CD4-positive, alpha-beta T cell treated with Interleukin-21 for 1 hour (primary cell): ENCODE results near the gene VANGL2.
A peak's percentile ranks its signal among the peaks of the same experiment; 100 is the strongest.

Experiments used
- DNase-seq: peaks from one replicate; pipeline ENCODE4 v3.0.0-alpha.2; 2020

Gene VANGL2

DNA sequence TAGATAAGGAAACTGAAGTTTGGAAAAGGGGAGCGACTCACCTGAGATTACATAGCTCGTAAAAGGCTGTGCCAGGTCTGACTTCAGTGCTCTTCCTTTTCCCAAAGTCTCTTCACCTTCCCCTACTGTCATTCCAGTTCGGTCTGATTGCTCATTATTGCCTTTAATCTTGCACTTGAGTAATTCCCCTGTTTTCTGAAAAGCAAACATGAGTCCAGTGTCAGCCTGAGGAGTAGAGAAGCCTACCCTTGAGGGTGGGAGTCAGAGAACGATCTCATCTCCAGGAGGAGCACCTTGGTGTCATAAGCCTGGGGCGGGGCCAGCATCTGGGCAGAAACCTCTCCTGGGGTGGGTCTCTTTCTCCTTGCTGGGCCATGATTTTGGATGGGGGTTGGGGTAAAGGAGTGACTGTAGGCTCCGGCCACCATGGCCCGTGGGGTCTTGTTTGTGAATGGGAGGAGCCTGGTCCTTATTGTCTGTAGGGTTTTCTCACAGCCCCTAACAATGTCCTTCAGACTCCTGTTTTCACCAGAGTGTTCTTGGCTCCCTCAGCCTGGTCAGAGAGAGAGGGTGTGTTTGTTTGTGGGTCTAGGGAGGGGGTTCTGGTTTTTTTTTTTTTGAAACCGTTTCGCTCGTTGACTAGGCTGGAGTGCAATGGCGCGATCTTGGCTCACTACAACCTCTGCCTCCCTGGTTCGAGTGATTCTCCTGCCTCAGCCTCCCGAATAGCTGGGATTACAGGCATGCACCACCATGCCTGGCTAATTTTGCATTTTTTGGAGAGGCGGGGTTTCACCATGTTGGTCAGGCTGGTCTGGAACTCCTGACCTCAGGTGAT lies 6.0 kb downstream of the VANGL2 start:
- DNase-seq = no peak

DNA sequence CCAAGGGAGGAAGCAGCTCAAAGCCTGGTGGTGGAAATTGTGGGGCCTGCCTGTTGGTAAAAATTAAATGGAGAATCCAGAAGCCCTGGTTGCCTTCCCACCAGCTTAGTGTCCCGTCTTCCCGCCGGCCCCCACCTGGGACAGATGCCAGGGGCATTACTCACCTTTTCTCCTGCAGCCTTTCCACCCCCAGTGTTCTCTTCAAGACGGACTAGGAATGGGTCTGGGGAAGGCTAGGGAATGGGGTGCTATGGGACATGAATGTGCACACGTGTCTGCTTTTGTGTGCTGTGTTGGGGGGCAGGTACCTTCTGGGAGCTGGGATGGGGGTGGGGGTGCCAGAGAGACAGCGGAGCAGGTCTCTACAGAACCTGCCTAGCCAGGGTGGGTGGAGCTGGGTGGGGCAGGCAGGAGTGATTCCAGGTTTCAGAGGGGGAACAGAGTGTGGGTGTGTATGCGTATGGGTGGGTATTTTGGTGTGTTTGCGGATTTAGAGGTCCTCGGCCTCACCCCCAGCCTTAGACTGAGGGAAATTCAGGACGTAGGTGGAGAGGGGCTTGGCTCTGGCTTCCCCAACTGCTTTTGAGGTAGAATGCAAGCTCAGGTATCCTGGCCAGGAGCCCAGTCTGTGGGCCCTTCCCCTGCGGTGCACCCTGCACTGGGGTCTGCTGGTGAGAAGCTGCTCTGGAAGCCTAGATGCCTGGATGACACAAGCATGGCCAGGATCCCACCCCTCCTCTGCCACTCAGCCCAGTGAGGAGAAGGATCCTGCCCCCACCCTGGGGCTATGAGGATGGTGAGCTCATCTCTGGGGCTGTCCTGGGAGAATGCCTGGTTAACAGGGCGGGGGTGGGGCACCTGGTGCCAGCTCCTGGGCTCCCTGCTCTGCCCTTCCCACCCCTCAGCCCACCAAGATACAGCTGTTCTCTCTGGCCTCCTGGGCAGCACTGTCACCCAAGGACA lies 7.8 kb downstream of the VANGL2 start:
- no peak for DNase-seq

DNA sequence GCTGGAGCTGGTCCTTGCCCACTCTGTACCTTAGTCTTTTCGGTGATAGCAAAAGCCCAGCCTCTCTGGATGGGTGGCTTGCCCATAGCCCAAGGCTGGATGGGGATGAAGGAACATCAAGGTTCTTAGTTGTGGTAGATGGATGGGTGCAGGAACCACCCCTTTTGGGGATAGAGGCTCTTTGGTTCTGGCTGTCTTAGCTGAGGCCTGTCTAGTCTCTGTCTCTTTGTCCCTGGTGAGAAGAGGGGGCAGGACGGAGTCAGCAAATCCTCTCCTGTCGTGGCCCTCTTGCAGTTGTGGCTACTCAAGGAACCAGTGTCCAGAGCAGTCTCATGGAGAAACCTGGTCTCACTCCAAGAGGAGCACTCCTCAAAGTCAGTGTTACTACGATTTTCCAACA lies 8.5 kb downstream of the VANGL2 start:
- DNase-seq = no peak

DNA sequence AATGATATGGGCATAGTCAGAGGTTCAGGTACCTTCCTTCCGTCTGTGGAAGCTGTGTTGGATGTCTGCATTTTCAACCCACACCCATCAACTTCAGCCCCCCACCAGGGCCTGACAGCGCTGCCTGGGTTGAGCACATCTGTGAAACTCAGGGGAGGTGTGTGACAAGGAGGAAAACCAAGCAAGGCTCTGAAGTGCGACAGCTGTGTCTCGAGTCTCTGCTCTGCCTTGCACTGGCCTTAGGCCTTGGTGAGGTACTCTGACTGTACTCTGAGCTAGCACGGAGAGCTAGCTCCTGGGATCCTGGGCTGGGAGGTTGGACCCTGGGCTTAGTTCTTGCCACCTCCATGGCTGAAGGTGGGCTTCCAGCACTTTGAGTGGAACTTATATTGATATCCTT lies 9.1 kb downstream of the VANGL2 start:
- no peak for DNase-seq

DNA sequence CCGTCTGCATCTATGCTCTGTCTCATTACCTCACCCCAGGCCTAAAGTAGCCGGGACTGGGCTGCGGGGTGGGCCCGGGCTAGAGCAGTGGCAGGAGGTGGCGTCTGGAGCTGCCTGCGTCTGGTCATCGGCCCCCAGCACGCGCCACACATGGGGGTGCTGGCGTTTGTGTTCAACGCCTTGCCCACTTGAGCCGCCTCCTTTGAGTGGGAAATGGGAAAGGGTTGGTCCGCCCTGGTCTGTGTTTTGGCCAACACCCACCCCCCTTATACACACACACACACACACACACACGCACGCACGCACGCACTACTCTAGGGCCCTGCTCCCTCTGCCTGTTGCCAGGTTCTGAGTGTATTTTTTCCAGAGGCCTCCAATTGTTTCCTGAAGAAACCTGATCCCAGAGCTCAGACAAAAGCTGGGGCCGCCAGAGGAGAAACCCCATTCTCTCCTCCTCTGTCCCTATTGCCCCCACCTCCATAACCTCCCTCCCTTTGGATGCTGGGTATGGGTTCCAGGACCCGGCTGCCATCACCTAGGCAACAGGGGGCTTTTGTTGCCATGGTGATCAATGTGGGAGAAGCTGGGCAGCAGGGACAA lies 10.1 kb downstream of the VANGL2 start:
- no peak for DNase-seq

DNA sequence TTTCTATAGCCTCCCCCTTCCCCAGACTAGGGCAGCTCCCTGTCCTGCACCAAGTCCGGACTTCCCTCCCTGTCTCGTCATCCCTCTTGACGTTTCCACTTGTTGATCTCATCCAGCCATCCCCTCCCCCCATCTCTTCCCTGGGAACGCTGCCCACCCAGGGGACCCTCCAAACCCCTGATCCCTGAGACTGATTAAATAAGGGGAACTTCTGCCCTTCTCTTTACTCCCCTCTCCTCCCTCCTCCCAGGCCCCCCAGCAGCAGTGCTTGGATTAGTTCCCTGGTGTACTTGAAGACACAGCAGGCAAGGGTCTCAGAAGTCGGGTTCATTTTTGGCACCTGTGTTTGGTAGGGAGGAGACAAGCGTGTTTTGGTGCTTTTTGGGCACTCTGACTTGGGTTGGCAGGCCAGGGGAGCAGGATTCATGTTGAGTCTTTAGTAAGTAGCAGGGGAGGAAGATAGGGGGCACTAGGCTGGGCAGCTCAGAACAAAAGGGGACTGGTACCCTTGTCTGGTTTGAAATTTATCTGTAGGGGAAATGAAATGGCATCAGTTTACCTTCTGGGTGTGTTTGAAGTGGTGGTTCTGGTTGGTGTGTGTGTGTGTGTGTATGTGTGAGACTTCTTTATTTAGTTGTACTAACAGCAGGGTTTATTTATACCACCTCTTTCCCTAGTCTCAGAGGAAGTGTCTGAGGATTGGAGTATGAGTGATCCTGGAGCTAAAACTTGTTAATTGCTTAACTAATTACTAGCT lies 11.1 kb downstream of the VANGL2 start:
- DNase-seq = no peak

DNA sequence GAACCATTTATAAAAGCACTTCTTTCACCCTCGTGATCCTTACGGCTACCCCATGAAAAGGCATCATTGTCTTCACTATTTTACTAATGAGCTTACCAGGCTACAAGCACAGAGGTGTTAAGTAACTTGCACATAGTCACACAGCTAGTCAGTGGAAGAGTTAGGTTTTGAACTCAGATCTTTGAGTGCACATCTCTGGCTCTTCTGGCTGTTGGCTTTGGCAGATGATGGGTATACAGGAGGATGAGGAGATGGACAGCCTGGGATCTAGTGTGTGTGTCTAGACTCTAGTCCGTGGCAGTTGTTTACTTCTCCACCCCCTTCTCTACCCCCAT lies 11.6 kb downstream of the VANGL2 start:
- no peak for DNase-seq

DNA sequence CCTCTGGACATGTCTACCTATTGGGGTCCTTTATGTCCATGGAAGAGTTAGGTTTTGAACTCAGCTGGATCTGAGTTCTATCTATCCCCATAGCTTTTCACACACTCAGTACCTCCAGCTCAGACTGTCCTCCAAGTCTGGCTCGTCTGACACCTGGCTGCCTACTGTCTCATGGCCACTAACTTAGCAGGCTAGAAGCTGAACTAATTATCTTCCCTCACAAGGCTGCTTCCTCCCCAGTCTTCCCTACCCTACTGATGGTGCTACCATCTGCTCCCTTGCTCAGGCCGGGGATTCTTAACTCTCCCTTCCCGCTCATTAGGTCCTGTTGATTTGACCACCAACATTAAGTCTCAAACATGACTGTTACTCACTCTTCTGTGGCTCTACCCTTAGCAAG lies 13.4 kb downstream of the VANGL2 start:
- DNase-seq = no peak

DNA sequence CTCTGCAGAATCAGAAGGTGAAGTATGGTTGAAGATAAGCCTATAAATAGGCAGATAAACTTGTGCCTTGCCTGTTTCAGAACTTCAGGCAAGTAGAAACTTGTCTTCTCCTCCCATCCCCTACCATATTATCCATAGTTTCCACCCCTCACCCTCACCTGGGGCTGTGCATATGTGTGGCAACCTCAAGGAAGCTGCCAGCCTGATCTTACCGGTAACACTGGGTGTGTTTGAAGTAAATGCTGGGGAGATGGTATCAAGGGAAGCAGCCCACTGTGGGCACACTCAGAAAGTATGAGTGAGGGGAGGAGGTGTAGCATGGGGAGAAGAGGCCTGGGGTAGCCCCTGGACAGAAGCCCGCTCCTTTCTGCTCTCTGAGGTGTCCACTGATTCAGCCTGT lies 14.5 kb downstream of the VANGL2 start:
- DNase-seq = no peak

DNA sequence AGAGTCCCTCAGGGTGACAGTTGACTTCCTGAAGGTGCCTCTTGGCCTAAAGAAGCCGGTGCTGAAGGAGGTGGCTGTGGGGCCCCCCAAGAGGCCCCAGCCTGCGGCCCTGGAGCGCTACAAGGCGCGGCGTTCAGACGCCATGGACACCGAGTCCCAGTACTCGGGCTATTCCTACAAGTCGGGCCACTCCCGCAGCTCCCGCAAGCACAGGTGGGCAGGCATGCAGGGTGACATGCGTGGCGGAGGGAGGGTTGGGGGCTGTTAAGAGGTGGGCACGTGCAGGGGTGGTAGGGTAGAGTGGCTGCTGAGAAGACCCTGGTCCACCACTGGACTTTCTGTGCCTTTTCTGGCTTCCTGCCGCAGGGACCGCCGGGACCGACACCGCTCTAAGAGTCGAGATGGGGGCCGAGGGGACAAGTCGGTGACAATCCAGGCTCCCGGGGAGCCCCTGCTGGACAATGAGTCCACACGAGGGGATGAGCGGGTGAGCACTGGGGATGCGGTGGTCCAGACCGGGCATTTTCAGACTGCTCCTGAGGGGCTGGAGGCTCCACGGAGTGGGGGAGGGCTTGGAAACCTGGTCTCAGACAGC lies 15.4 kb downstream of the VANGL2 start:
- DNase-seq = no peak

DNA sequence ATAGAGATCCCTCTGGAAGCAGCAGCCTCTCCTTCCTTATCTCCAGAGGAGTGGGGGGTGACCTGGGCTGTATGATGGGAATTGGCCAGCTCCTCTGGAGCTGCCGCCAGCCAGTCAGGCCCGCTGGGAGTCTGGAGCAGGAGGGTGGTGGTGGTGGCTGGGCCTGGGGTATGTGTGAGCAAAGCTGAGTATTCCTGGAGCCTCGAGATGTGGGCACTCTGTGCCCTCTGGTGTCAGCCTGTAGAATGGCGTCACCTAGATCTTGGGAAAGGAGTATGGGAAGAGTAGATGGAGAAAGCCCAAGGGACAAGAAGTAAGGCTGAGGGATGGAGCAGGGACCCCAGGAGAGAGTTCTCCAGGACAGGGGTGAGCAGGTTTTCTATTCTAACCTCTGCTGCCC lies 16.0 kb downstream of the VANGL2 start:
- no peak for DNase-seq

DNA sequence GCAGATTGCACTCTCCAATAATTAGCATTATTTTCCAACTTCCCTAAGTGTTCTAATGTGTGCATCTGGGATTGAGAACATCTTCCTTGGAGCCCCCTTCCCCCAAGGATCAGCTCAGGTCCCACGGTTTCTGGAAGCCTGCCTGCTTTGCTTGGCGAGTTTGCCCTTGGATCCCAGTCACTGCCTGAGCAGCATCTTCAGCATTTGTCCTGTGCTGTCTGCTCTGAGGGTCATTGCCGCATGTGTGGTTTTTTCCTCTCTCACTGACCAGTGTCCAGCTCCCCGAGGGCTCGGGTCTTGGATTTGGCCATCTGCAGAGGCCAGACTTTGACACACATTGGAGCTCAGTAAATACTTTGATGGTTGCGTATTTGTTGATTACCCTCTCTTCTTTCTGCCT lies 18.1 kb downstream of the VANGL2 start:
- DNase-seq = no peak

DNA sequence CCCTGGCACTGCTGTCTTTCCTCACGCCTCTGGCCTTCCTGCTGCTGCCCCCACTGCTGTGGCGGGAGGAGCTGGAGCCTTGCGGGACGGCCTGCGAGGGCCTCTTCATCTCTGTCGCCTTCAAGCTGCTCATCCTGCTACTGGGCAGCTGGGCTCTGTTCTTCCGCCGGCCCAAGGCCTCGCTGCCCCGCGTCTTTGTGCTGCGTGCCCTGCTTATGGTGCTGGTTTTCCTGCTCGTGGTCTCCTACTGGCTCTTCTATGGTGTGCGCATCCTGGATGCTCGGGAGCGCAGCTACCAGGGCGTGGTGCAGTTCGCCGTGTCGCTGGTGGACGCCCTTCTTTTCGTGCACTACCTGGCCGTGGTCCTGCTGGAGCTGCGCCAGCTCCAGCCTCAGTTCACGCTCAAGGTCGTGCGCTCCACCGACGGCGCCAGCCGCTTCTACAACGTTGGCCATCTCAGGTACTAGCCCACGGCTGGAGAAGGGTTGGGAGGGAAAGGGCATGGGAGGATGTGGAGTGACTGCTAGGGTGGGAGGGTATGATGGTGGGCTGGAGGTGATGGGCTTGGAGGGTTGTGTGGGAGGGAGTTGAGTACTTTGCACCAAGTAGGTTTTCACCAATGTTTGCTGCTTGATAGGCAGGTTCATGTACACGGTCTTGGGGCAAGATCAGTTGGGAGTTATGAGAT lies 18.9 kb downstream of the VANGL2 start:
- no peak for DNase-seq

DNA sequence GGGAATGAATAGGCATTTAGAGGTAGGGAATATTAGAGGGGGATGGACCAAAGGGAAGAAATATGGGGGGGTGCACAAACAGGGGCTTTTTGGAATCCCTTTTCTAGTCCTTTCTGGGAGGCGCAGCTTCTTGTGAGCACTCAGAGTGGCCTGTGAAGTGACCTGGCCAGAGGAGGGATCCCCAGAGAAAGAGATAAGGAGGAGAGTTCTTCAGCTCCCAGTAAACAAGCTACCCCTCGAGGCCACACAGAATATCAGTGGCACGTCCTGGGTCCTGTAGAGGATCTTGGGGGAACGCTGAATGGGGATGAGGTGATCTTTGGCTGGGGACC lies 19.4 kb downstream of the VANGL2 start:
- no peak for DNase-seq

DNA sequence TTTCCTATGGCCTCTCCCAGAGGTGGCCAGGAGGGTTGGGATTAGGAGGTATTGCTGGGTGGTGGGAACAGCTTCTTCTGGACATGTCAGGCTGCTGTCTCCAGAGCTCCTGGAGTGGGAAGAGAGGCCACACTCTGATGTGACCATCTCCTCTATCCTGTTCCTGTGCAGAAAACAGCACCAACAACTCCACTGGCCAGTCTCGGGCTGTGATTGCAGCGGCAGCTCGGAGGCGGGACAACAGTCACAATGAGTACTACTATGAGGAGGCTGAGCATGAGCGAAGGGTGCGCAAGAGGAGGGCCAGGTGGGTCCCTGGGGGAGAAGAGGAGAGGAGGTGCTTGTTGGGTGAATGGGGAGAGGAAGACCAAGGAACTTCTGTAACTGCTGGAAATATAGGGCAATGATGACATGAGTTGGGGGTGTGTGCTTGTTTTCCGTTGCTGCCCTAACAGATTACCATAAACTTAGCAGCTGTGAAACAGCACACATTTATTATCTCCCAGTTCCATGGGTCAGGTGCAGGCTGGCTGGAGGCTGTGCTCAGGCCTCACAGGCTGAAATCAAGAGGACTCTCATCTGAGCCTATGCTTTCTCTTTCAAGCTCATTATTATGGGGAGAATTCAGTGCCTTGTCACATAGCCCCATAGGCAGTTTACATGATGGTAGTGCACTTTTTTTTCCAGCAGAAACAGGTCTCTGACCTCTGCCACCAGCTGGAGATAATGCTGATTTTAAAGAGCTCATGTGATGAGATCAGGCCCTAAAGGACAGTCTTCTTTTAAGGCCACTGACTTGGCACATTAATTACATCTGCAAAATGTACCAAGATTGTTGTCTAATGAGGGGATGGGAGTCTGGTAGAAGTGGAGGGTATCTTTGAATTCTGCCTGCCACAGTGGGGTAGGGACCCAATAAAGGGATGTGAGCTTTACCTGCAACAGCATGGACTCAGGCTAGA lies 20.8 kb downstream of the VANGL2 start:
- no peak for DNase-seq

DNA sequence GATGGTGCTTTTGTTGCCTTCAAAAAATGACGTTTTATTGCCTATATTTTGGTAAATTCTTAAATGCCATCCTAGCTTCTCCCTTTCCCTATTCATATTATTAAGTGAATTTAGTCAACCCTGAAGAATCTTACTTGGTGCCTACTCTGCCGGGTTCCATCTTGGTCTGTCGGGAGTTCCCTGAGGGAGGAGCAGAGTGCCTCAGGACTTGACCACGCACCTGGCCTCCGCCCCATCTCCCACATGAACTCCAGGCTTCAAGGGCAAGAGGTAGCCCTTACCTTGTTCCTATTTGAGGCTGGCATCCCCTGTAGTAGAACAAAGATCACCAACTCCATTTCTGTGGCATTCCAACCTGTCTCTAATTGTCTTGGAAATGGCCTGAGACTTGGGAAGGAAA lies 21.5 kb downstream of the VANGL2 start:
- DNase-seq = no peak

DNA sequence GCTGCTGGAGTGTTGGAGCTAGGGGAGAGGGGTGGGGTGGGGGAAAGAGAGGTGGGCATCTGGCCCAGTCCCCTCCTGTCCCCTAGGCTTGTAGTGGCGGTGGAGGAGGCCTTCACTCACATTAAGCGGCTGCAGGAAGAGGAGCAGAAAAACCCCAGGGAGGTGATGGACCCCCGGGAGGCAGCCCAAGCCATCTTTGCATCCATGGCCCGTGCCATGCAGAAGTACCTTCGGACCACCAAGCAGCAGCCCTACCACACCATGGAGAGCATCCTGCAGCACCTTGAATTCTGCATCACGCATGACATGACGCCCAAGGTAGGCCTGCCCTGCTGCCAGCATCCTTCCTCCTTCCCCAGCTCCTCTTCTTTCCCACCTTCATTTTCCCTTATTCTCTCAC lies 23.6 kb downstream of the VANGL2 start:
- no peak for DNase-seq

DNA sequence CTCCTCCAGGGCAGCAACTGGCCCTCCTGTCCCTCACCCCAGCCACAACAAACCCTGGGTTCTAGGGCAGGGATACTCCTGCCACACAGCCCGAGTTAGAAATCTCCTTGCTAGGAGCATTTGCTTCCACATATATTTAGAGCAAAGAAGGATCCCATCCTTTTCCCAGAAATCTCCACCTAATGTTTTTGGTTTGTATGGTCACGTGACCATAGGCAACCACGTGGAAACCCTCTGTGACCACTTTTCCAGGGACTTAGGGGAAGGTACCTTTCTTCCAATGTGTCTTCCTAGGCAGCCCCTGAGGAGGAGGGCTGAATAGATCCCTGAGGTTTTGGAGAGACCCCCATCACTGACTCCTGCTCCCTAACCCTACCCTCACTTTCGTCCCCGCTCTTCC lies 25.5 kb downstream of the VANGL2 start:
- DNase-seq = no peak

DNA sequence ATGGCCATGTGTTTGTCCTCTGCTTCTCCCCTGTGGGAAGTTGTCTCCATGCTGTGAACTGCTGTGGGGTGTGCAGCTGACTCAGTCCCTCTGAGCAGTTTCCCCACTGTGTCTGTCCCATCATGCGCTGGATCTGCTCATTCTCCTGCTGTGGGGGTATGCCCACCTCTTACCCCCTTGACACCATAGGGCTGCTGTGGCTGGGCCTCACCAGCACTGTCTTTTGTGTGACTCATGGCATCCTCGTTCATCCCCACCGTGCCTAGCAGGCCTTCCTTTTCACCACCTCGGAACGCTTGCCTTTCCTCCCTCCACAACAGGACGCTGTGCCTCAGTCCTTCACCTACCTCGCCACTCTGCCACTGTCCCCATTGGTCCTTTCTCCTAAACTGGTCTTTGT lies 27.3 kb downstream of the VANGL2 start:
- no peak for DNase-seq

DNA sequence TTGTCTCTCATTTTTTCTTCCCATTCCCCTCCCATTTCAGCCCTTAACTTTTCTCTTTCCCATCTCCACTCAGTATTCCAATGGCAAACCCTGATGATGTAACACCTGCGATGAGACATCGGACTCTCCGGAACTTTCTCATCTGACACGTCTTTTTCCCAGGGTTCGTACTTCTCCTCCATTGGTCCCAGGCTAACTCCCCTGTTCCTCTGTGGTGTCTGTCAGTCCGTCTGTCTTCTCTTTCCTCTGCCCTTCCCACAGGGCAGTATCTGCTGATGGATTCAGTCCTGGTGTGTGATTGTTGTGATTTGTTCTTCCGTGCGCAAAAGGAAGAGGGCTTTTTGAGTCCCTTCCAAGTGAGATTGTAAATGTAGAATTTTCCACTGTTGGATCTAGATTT lies 27.7 kb downstream of the VANGL2 start:
- DNase-seq = no peak

DNA sequence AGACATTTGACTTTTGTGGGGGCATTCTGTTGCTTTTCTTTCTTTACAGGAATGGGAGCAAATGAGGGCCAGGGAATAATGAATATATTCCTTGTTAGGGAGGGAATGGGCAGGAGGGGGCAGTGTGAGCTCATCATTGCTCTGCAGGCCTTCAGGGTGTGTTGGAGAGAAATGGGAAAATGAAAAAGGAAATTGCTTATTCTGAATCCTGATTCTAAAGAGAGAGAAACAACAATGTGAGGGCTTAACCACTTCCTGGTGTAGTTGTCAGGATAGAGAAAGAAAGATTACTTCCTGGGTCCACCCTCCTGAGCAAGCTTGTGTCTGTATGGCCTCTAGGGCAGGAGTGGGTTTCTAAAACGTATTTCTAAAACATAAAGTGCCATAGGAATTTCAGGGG lies 28.3 kb downstream of the VANGL2 start:
- DNase-seq = peak; percentile 50
